ENCODE results near the gene FNTB. TPM values are rescaled to one million over a fixed set of nuclear protein-coding genes. Genes with fewer than 3 reads are reported as not detected.

Gene FNTB
- total and polyA plus RNA-seq, 9 of the 15 experiments (the other 6 are each of a cell fraction or from before 2014, with no cell fraction given) = 6.9 to 23.2 (median 12.2) TPM

GRCh38 chr14:65102441-65103149 lies 115.9 kb downstream of the FNTB start, which contains the start of gene MAX (continued):
- TF ChIP-seq NR4A1 (CRISPR knock-in tag; IDR thresholded peaks at IDR 0.05) (no peak), NR4A1 (tag; IDR thresholded peaks at IDR 0.05) (no peak), SMARCA4 (IDR thresholded peaks at IDR 0.05) (no peak), ZBTB9 (CRISPR knock-in tag; IDR thresholded peaks at IDR 0.05) (no peak), PTTG1 (tag; IDR thresholded peaks at IDR 0.05; ENCODE audit: low read depth) (no peak), ZNF551 (CRISPR knock-in tag; IDR thresholded peaks at IDR 0.05) (no peak), ZNF444 (CRISPR knock-in tag; IDR thresholded peaks at IDR 0.05) (no peak), ZNF280A (IDR thresholded peaks at IDR 0.05; ENCODE audit: low read depth, partially characterized antibody) (no peak), BRF1 (IDR thresholded peaks at IDR 0.05; ENCODE audit: borderline replicate concordance, extremely low read depth, insufficient read length) (no peak), RFX1 (IDR thresholded peaks at IDR 0.05) (no peak), NR2C1 (IDR thresholded peaks at IDR 0.05) (no peak; the same call in 1 of the 2 replicates), NR2C1 (tag; IDR thresholded peaks at IDR 0.05) (peak; percentile 63; the same call in 1 of the 2 replicates), HOMEZ (CRISPR knock-in tag; IDR thresholded peaks at IDR 0.05) (no peak), FOSL1 (tag; conservative IDR thresholded peaks at IDR 0.05) (no peak), LCOR (CRISPR knock-in tag; IDR thresholded peaks at IDR 0.05) (peak; percentile 11; the same call in 1 of the 2 replicates), ZNF436 (CRISPR knock-in tag; IDR thresholded peaks at IDR 0.05) (no peak), FOXJ3 (CRISPR knock-in tag; IDR thresholded peaks at IDR 0.05) (no peak), NELFE (IDR thresholded peaks at IDR 0.05; ENCODE audit: insufficient read depth, insufficient read length) (no peak), RB1 (IDR thresholded peaks at IDR 0.05; ENCODE audit: low read depth) (no peak; the same call in 1 of the 2 replicates), ZFPM2 (CRISPR knock-in tag; IDR thresholded peaks at IDR 0.05) (no peak), C11orf30 (IDR thresholded peaks at IDR 0.05; ENCODE audit: low read depth) (0 out of 2 replicates have a peak, but pooled peaks have one; percentile 28), SMARCB1 (IDR thresholded peaks at IDR 0.05; ENCODE audit: insufficient read length, low read depth) (no peak), ARNT (IDR thresholded peaks at IDR 0.05) (no peak), SFPQ (IDR thresholded peaks at IDR 0.05; ENCODE audit: low read depth, low read length) (no peak), PRMT5 (CRISPR knock-in tag; IDR thresholded peaks at IDR 0.05) (no peak)

Data from K562 (cell line).